HepG2 (cell line): Measurements from ENCODE around the gene MFSD11. TPM values are rescaled to one million over a fixed set of nuclear protein-coding genes. Genes with fewer than 3 reads are reported as not detected.
A peak's percentile ranks its signal among the peaks of the same experiment; 100 is the strongest.

Source experiments
- ATF4 ChIP-seq, 2 experiments: fragments of 450-650 bp in 1 of 2; sonication (generic) in 1 of 2; formaldehyde crosslinking; IDR thresholded peaks; 2 replicates each; pipeline versions ENCODE4 v1.5.0 to v1.8.0; 2020 to 2022; ENCODE audit warnings: mild to moderate bottlenecking in 1 of 2, missing genetic modification reagents in 1 of 2
- CSRNP2 ChIP-seq: sonication (generic); formaldehyde crosslinking; conservative IDR thresholded peaks from 2 replicates; pipeline ENCODE4 v1.8.0; 2022; ENCODE audit warnings: low read depth, missing genetic modification reagents
- DNMT3B ChIP-seq: conservative IDR thresholded peaks from 2 replicates; pipeline ENCODE4 v1.6.1; 2016; ENCODE audit warnings: missing biosample characterization, control low read depth
- ELK4 ChIP-seq: sonication (generic); formaldehyde crosslinking; IDR thresholded peaks from 2 replicates; pipeline ENCODE4 v1.9.0; 2021; ENCODE audit warnings: missing genetic modification reagents, borderline replicate concordance
- GPN1 ChIP-seq: sonication (generic); formaldehyde crosslinking; IDR thresholded peaks from 2 replicates; pipeline ENCODE4 v1.5.1; 2020; ENCODE audit warnings: missing genetic modification reagents, borderline replicate concordance
- HOXD1 ChIP-seq: sonication (generic); formaldehyde crosslinking; IDR thresholded peaks from 2 replicates; pipeline ENCODE4 v1.5.0; 2020; ENCODE audit warnings: missing genetic modification reagents
- KDM5B ChIP-seq: sonication (generic); formaldehyde crosslinking; IDR thresholded peaks from 2 replicates; pipeline ENCODE4 v1.4.0; 2020; ENCODE audit warnings: missing genetic modification reagents, mild to moderate bottlenecking, borderline replicate concordance
- NFKB2 ChIP-seq: sonication (generic); formaldehyde crosslinking; IDR thresholded peaks from 2 replicates; pipeline ENCODE4 v1.4.0; 2020; ENCODE audit warnings: missing genetic modification reagents, borderline replicate concordance
- TEAD3 ChIP-seq: optimal IDR thresholded peaks from 2 replicates; pipeline ENCODE3; 2016; ENCODE audit warnings: borderline replicate concordance
- UBTF ChIP-seq: sonication (generic); formaldehyde crosslinking; IDR thresholded peaks from 2 replicates; pipeline ENCODE4 v1.4.0; 2020; ENCODE audit warnings: mild to moderate bottlenecking, missing genetic modification reagents
- XBP1 ChIP-seq: sonication (generic); formaldehyde crosslinking; IDR thresholded peaks from 2 replicates; pipeline ENCODE4 v1.5.0; 2020; ENCODE audit warnings: missing genetic modification reagents
- ZC3H13 ChIP-seq: sonication (generic); formaldehyde crosslinking; IDR thresholded peaks from 2 replicates; pipeline ENCODE4 v1.8.1; 2023; ENCODE audit warnings: mild to moderate bottlenecking, missing genetic modification reagents, moderate library complexity
- ZEB1 ChIP-seq: IDR thresholded peaks from 2 replicates; pipeline ENCODE4 v1.6.1; 2012; ENCODE audit warnings: mild to moderate bottlenecking, low read depth, inconsistent platforms; ENCODE audit not compliant: insufficient replicate concordance
- ZNF3 ChIP-seq: IDR thresholded peaks from 2 replicates; pipeline ENCODE4 v1.7.0; 2017; ENCODE audit warnings: inconsistent platforms
- ZNF331 ChIP-seq: sonication (generic); formaldehyde crosslinking; IDR thresholded peaks from 2 replicates; pipeline ENCODE4 v1.4.0; 2020; ENCODE audit warnings: missing genetic modification reagents
- ZNF33A ChIP-seq: sonication (generic); formaldehyde crosslinking; IDR thresholded peaks from 2 replicates; pipeline ENCODE4 v1.5.1; 2020; ENCODE audit warnings: missing genetic modification reagents, mild to moderate bottlenecking, moderate library complexity, borderline replicate concordance
- ZNF33B ChIP-seq: sonication (generic); formaldehyde crosslinking; IDR thresholded peaks from 2 replicates; pipeline ENCODE4 v1.5.1; 2020; ENCODE audit warnings: mild to moderate bottlenecking, missing genetic modification reagents
- ZNF446 ChIP-seq: sonication (generic); formaldehyde crosslinking; IDR thresholded peaks from 2 replicates; pipeline ENCODE4 v1.5.0; 2020; ENCODE audit warnings: mild to moderate bottlenecking, missing genetic modification reagents
- ZNF607 ChIP-seq: sonication (generic); formaldehyde crosslinking; IDR thresholded peaks from 2 replicates; pipeline ENCODE4 v1.5.1; 2020; ENCODE audit warnings: missing genetic modification reagents, mild to moderate bottlenecking, borderline replicate concordance
- ZNF629 ChIP-seq: sonication (generic); formaldehyde crosslinking; conservative IDR thresholded peaks from 2 replicates; pipeline ENCODE4 v1.5.0; 2020; ENCODE audit warnings: missing genetic modification reagents
- ZNF713 ChIP-seq: sonication (generic); formaldehyde crosslinking; IDR thresholded peaks from 2 replicates; pipeline ENCODE4 v1.4.0; 2020; ENCODE audit warnings: mild to moderate bottlenecking, missing genetic modification reagents
- polyA plus RNA-seq, 8 experiments: library from polyadenylated mRNA; depleted of rRNA in 3 of 8; stranded (reverse) in 7 of 8; unstranded in 1 of 8; fragments of >200 nt; fragmentation: Illumina TruSeq in 4 of 8; extraction: Trizol in 4 of 8; gene quantifications; 2 replicates each; pipeline versions ENCODE4 v1.2.1 to v1.2.3, GENCODE V29; 2011 to 2016; ENCODE audit warnings: low read depth in 4 of 8, missing spikeins in 1 of 8, mixed read lengths in 1 of 8; ENCODE audit not compliant: insufficient read depth in 1 of 8
- total RNA-seq, 5 experiments: library from RNA; depleted of rRNA; stranded (reverse); fragments of >200 nt; fragmentation: Illumina TruSeq; extraction: Trizol; gene quantifications; 2 replicates each; pipeline ENCODE4 v1.2.3, GENCODE V29; 2016; ENCODE audit warnings: low read depth in 1 of 5

Gene MFSD11
- total and polyA plus RNA-seq, 2 of the 13 experiments (the other 11 are each of a cell fraction or from before 2014, with no cell fraction given) = 26.1 to 36.3 TPM

GRCh38 chr17:76726776-76727718 is 10.9 kb upstream of the MFSD11 start, which contains the start of gene METTL23 (continued):
- TF ChIP-seq ELK4 (CRISPR knock-in tag) (peak; percentile 91; the same call in 1 of the 2 replicates), NFKB2 (CRISPR knock-in tag) (peak; percentile 66; the same call in 1 of the 2 replicates), HOXD1 (0 out of 2 replicates have a peak, but pooled peaks have one; percentile 32), UBTF (CRISPR knock-in tag) (no peak; the same call in 1 of the 2 replicates), TEAD3 (CRISPR knock-in tag) (peak; percentile 8), ZNF607 (0 out of 2 replicates have a peak, but pooled peaks have one; percentile 10), ZNF331 (CRISPR knock-in tag) (peak; percentile 6; the same call in 1 of the 2 replicates), ZEB1 (no peak), DNMT3B (peak; percentile 97; the same call in 1 of the 2 replicates), XBP1 (no peak), ZNF629 (no peak), ZNF33A (peak; percentile 91), ZNF3 (no peak), ZC3H13 (CRISPR knock-in tag) (peak; percentile 90), CSRNP2 (peak; percentile 63; the same call in 1 of the 2 replicates), KDM5B (peak; percentile 63; the same call in 1 of the 2 replicates), GPN1 (CRISPR knock-in tag) (peak; percentile 80; the same call in 1 of the 2 replicates), ZNF713 (CRISPR knock-in tag) (0 out of 2 replicates have a peak, but pooled peaks have one; percentile 69), ZNF33B (0 out of 2 replicates have a peak, but pooled peaks have one; percentile 49), ATF4 (CRISPR knock-in tag; IDR thresholded peaks at IDR 0.05) (peak in 1 of 2 experiments; percentile 77; a peak in 2 of 4 replicates), ZNF446 (CRISPR knock-in tag) (0 out of 2 replicates have a peak, but pooled peaks have one; percentile 26)
